H1 (cell line): ENCODE results near the gene WNT1. TPM values are rescaled to one million over a fixed set of nuclear protein-coding genes. Genes with fewer than 3 reads are reported as not detected.

Source experiments
- ASH2L ChIP-seq: fragments of 200-600, 300-600 bp; sonication (generic); IDR thresholded peaks from one replicate; pipeline ENCODE4 v1.7.1; 2017; ENCODE audit warnings: low read length
- BACH1 ChIP-seq: IDR thresholded peaks from 2 replicates; pipeline ENCODE4 v1.6.1; 2012; ENCODE audit warnings: low read length, improper control_type of control experiment
- CEBPB ChIP-seq: IDR thresholded peaks from 2 replicates; pipeline ENCODE4 v1.6.1; 2012; ENCODE audit warnings: low read depth, low read length
- EP300 ChIP-seq, 2 experiments: IDR thresholded peaks; 1 replicate in 1 of 2; 2 replicates in 1 of 2; pipeline ENCODE4 v1.6.1; 2011 to 2012; ENCODE audit warnings: low read depth in 2 of 2, low read length in 2 of 2, mild to moderate bottlenecking in 2 of 2, borderline replicate concordance in 1 of 2, inconsistent platforms in 1 of 2, moderate library complexity in 1 of 2
- FOSL1 ChIP-seq: IDR thresholded peaks from 2 replicates; pipeline ENCODE4 v1.6.1; 2011; ENCODE audit warnings: mild to moderate bottlenecking, low read depth, low read length, moderate library complexity; ENCODE audit not compliant: insufficient read depth
- HDAC6 ChIP-seq: IDR thresholded peaks from one replicate; pipeline ENCODE4 v1.7.1; 2012; ENCODE audit warnings: low read depth, mild to moderate bottlenecking, inconsistent platforms, low read length, moderate library complexity
- KDM1A ChIP-seq: fragments of 200-600, 300-600 bp; sonication (generic); IDR thresholded peaks from 2 replicates; pipeline ENCODE4 v1.7.1; 2016; ENCODE audit warnings: mild to moderate bottlenecking, low read length, borderline replicate concordance
- MAFK ChIP-seq: IDR thresholded peaks from 2 replicates; pipeline ENCODE4 v1.6.1; 2012; ENCODE audit warnings: low read depth, mild to moderate bottlenecking, improper control_type of control experiment, low read length
- NRF1 ChIP-seq: IDR thresholded peaks from 2 replicates; pipeline ENCODE4 v1.6.1; 2011; ENCODE audit warnings: mild to moderate bottlenecking, low read depth, low read length, improper control_type of control experiment
- POU5F1 ChIP-seq: IDR thresholded peaks from 2 replicates; pipeline ENCODE4 v1.6.1; 2011; ENCODE audit warnings: low read depth, mild to moderate bottlenecking, low read length, moderate library complexity
- SAP30 ChIP-seq: fragments of 300-600 bp; sonication (generic); IDR thresholded peaks from 2 replicates; pipeline ENCODE4 v1.7.1; 2012; ENCODE audit warnings: low read length, moderate library complexity, mild to moderate bottlenecking, inconsistent platforms; ENCODE audit not compliant: insufficient read depth, insufficient replicate concordance
- SIN3A ChIP-seq, 2 experiments: IDR thresholded peaks in 1 of 2; conservative IDR thresholded peaks in 1 of 2; 2 replicates each; pipeline ENCODE4 v1.6.1; 2011 to 2012; ENCODE audit warnings: low read length in 2 of 2, improper control_type of control experiment in 1 of 2, low read depth in 1 of 2, mild to moderate bottlenecking in 1 of 2
- SIRT6 ChIP-seq: IDR thresholded peaks from one replicate; pipeline ENCODE4 v1.7.1; 2012; ENCODE audit warnings: low read length, inconsistent platforms
- SRF ChIP-seq: IDR thresholded peaks from 2 replicates; pipeline ENCODE4 v1.6.1; 2011; ENCODE audit warnings: mild to moderate bottlenecking, low read depth, low read length, moderate library complexity
- TAF1 ChIP-seq: IDR thresholded peaks from 2 replicates; pipeline ENCODE4 v1.6.1; 2011; ENCODE audit warnings: mild to moderate bottlenecking, low read depth, low read length
- TAF7 ChIP-seq: optimal IDR thresholded peaks from 2 replicates; pipeline ENCODE3; 2011; ENCODE audit warnings: low read depth, mild to moderate bottlenecking, inconsistent platforms, low read length, moderate library complexity, borderline replicate concordance
- TCF12 ChIP-seq: IDR thresholded peaks from 2 replicates; pipeline ENCODE4 v1.6.1; 2011; ENCODE audit warnings: low read depth, mild to moderate bottlenecking, low read length
- ZNF274 ChIP-seq: IDR thresholded peaks from 2 replicates; pipeline ENCODE4 v1.7.0; 2012; ENCODE audit warnings: low read length, borderline replicate concordance; ENCODE audit errors: extremely low read depth
- polyA plus RNA-seq, 7 experiments: library from polyadenylated mRNA; depleted of rRNA in 3 of 7; stranded (reverse) in 5 of 7; unstranded in 2 of 7; fragments of >200 nt in 5 of 7; fragments of 200-250 nt in 2 of 7; gene quantifications; 1 replicate in 5 of 7; 2 replicates in 1 of 7; 4 replicates in 1 of 7; pipeline versions ENCODE4 v1.2.1 to v1.2.3, GENCODE V29; 2011 to 2013; ENCODE audit warnings: missing spikeins in 2 of 7, mixed read lengths in 2 of 7
- total RNA-seq: library from RNA; stranded (reverse); fragmentation: NEBNext Ultra II Directional; extraction: Animal tissue kit (Norgen Biotek cat#: 25700); gene quantifications from 2 replicates; pipeline ENCODE4 v1.2.1, GENCODE V29; 2021
- TF ChIP-seq, protein P1 (sequence below): IDR thresholded peaks from 2 replicates; pipeline ENCODE4 v1.6.1; 2012; ENCODE audit warnings: low read length, inconsistent platforms
- TF ChIP-seq, protein P2 (sequence below): IDR thresholded peaks from 2 replicates; pipeline ENCODE4 v1.6.1; 2011; ENCODE audit warnings: low read depth, mild to moderate bottlenecking, low read length; ENCODE audit not compliant: insufficient read depth
- TF ChIP-seq, protein P3 (sequence below): IDR thresholded peaks from 2 replicates; pipeline ENCODE4 v1.6.1; 2012; ENCODE audit warnings: inconsistent platforms

Gene WNT1
- total and polyA plus RNA-seq, 2 of the 8 experiments (the other 6 are each of a cell fraction or from before 2014, with no cell fraction given) = not detected

DNA sequence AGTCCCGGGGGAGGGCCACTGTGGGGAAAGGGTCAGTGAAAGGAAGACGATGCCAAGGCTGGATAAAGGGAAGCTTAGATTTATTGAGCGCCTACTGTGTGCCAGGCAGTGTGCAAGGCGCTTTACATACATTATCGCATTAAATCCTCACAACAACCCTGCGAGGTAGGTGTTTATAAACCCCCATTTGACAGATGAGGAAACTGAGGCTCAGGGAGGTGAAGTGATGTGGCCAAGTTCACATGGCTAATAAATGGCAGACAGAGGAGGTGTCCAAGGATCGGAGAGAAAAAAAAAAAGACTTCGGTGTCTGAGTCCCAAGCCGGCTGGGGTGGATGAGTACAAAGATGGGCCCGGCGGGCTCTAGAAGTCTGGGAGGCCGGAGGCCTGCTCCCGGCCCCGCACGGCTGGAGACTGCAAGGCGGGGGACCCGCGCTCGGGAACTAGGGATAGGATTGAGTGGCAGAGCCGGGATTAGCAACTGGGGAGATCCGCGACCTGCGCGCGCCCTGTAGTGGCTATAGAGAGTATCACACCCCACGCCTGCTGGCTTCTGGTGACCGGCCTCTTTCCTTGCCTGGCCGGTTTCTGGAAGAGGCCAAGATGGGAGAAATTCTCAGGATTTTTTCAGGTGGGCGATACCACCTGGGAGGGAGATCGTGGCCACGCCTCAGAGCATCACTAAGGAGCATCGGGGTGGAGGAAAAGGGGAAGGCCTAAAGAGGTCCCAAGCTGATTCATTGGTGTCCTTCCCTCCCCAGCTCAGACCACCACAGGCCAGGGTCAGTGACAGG is 17.2 kb downstream of the WNT1 start (continued):
- peak; percentile 78 for TF ChIP-seq BACH1
- no peak for TF ChIP-seq TCF12
- TF ChIP-seq ASH2L = no peak
- TF ChIP-seq, protein P1, sequence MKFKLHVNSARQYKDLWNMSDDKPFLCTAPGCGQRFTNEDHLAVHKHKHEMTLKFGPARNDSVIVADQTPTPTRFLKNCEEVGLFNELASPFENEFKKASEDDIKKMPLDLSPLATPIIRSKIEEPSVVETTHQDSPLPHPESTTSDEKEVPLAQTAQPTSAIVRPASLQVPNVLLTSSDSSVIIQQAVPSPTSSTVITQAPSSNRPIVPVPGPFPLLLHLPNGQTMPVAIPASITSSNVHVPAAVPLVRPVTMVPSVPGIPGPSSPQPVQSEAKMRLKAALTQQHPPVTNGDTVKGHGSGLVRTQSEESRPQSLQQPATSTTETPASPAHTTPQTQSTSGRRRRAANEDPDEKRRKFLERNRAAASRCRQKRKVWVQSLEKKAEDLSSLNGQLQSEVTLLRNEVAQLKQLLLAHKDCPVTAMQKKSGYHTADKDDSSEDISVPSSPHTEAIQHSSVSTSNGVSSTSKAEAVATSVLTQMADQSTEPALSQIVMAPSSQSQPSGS = no peak
- TF ChIP-seq, protein P2, sequence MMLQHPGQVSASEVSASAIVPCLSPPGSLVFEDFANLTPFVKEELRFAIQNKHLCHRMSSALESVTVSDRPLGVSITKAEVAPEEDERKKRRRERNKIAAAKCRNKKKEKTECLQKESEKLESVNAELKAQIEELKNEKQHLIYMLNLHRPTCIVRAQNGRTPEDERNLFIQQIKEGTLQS = no peak
- no peak for TF ChIP-seq POU5F1
- TF ChIP-seq TAF7 = no peak
- no peak for TF ChIP-seq CEBPB
- no peak for TF ChIP-seq NRF1
- no peak for TF ChIP-seq FOSL1
- no peak for TF ChIP-seq SRF
- no peak for TF ChIP-seq ZNF274
- TF ChIP-seq MAFK = no peak
- TF ChIP-seq KDM1A = peak; percentile 96
- TF ChIP-seq, protein P3, sequence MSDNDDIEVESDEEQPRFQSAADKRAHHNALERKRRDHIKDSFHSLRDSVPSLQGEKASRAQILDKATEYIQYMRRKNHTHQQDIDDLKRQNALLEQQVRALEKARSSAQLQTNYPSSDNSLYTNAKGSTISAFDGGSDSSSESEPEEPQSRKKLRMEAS = no peak
- TF ChIP-seq SAP30 = no peak
- TF ChIP-seq SIN3A (conservative IDR thresholded peaks at IDR 0.05 in 1 of 2, IDR thresholded peaks at IDR 0.05 in 1 of 2; ENCODE audit: low read depth in 1 of 2, low read length in 2 of 2) = peak in 1 of 2 experiments; percentile 58; a peak in 1 of 4 replicates
- no peak for TF ChIP-seq HDAC6
- TF ChIP-seq TAF1 = peak; percentile 62
- no peak for TF ChIP-seq SIRT6
- peak in 1 of 2 experiments; percentile 47; a peak in 1 of 3 replicates for TF ChIP-seq EP300 (IDR thresholded peaks at IDR 0.05; ENCODE audit: borderline replicate concordance in 1 of 2, low read depth in 2 of 2, low read length in 2 of 2)
